H1 (cell line): ENCODE data around the gene SMIM38. TPM values are rescaled to one million over a fixed set of nuclear protein-coding genes. Genes with fewer than 3 reads are reported as not detected.

Experiments
- CTCF ChIA-PET: fragments of 300-600 bp; sonication (Branson Sonifier 250); formaldehyde crosslinking; loops from one replicate; lab custom pipeline; 2021; ENCODE audit not compliant: partially characterized antibody; lab: Charles Lee
- POLR2A ChIA-PET: fragments of 300-600 bp; sonication (Branson Sonifier 250); formaldehyde crosslinking; loops from one replicate; lab custom pipeline; 2021; ENCODE audit warnings: inconsistent platforms; ENCODE audit not compliant: partially characterized antibody; lab: Charles Lee
- DNase-seq, 2 experiments: peaks; one replicate each; pipeline versions ENCODE4 v3.0.0 to v3.0.0-alpha.2; 2010 to 2022; ENCODE audit warnings: low spot score in 2 of 2, low read depth in 1 of 2, mixed read lengths in 1 of 2
- FAIRE-seq: peaks from 2 replicates; lab custom pipeline; 2011; peaks lifted over from hg19 to GRCh38; lab: Jason Lieb, UNC
- H2AFZ ChIP-seq: 2 replicates; pipeline ENCODE4 v1.8.1; 2012; ENCODE audit warnings: low read length, inconsistent platforms
- H2AK5ac ChIP-seq: 2 replicates; pipeline ENCODE4 v1.6.1; 2013; ENCODE audit warnings: low read depth, low read length
- H2BK120ac ChIP-seq: replicated peaks from 2 replicates; pipeline ENCODE3; 2013; ENCODE audit warnings: low read depth, low read length, inconsistent platforms
- H2BK12ac ChIP-seq: 2 replicates; pipeline ENCODE4 v1.6.1; 2013; ENCODE audit warnings: low read depth, low read length
- H2BK15ac ChIP-seq: 2 replicates; pipeline ENCODE4 v1.6.1; 2013; ENCODE audit warnings: low read length
- H2BK20ac ChIP-seq: 2 replicates; pipeline ENCODE4 v1.6.1; 2013; ENCODE audit warnings: low read length
- H2BK5ac ChIP-seq: 2 replicates; pipeline ENCODE4 v1.6.1; 2013; ENCODE audit warnings: low read depth, low read length
- H3K14ac ChIP-seq: 2 replicates; pipeline ENCODE4 v1.6.1; 2013; ENCODE audit warnings: inconsistent platforms; ENCODE audit not compliant: insufficient read length
- H3K18ac ChIP-seq: 2 replicates; pipeline ENCODE4 v1.6.1; 2013; ENCODE audit warnings: low read length; ENCODE audit errors: extremely low read depth
- H3K23ac ChIP-seq: 2 replicates; pipeline ENCODE4 v1.6.1; 2013; ENCODE audit warnings: inconsistent platforms; ENCODE audit not compliant: insufficient read length
- H3K23me2 ChIP-seq: 2 replicates; pipeline ENCODE4 v1.6.1; 2013; ENCODE audit warnings: low read depth, low read length
- H3K27ac ChIP-seq: 2 replicates; pipeline ENCODE4 v1.6.1; 2011; ENCODE audit warnings: low read depth, low read length, inconsistent platforms
- H3K27me3 ChIP-seq, 4 experiments: replicated peaks in 1 of 4; 1 replicate in 1 of 4; 2 replicates in 3 of 4; pipeline versions ENCODE4 v1.6.1 to v1.8.1; 2011 to 2013; ENCODE audit warnings: low read length in 3 of 4, mild to moderate bottlenecking in 3 of 4, inconsistent platforms in 2 of 4, mixed read lengths in 2 of 4, moderate library complexity in 1 of 4; ENCODE audit not compliant: control insufficient read depth in 3 of 4, insufficient read depth in 3 of 4; ENCODE audit errors: extremely low read depth in 1 of 4
- H3K36me3 ChIP-seq, 4 experiments: 2 replicates each; pipeline versions ENCODE4 v1.6.1 to v1.8.1; 2011 to 2013; ENCODE audit warnings: mild to moderate bottlenecking in 4 of 4, low read length in 3 of 4, moderate library complexity in 2 of 4, control low read depth in 1 of 4, inconsistent platforms in 1 of 4; ENCODE audit not compliant: insufficient read depth in 4 of 4, control insufficient read depth in 2 of 4
- H3K4ac ChIP-seq: replicated peaks from 2 replicates; pipeline ENCODE3; 2013; ENCODE audit warnings: low read length, low read depth, mixed read lengths, inconsistent platforms; ENCODE audit not compliant: insufficient read length
- H3K4me1 ChIP-seq, 4 experiments: replicated peaks in 1 of 4; 1 replicate in 1 of 4; 2 replicates in 3 of 4; pipeline versions ENCODE4 v1.6.1 to v1.8.1; 2011 to 2013; ENCODE audit warnings: low read length in 3 of 4, inconsistent platforms in 2 of 4, mixed read lengths in 1 of 4; ENCODE audit not compliant: insufficient read depth in 4 of 4, control insufficient read depth in 3 of 4
- H3K4me2 ChIP-seq, 2 experiments: 2 replicates each; pipeline versions ENCODE4 v1.6.1 to v1.8.1; 2011 to 2013; ENCODE audit warnings: low read depth in 2 of 2, low read length in 2 of 2, control low read depth in 1 of 2, inconsistent platforms in 1 of 2, mild to moderate bottlenecking in 1 of 2; ENCODE audit not compliant: insufficient read depth in 1 of 2
- H3K4me3 ChIP-seq, 4 experiments: fragments of 200-600, 300-600 bp in 1 of 4; sonication (generic), shearing (Covaris generic), sonication (Bioruptor Twin) in 1 of 4; 2 replicates each; pipeline versions ENCODE4 v1.5.1 to v1.8.1; 2011 to 2016; ENCODE audit warnings: low read length in 4 of 4, low read depth in 3 of 4, control low read depth in 2 of 4, inconsistent platforms in 2 of 4, mild to moderate bottlenecking in 2 of 4, mixed read lengths in 1 of 4, moderate library complexity in 1 of 4; ENCODE audit not compliant: insufficient read depth in 2 of 4; ENCODE audit errors: extremely low read depth in 1 of 4
- H3K56ac ChIP-seq: replicated peaks from 2 replicates; pipeline ENCODE3; 2013; ENCODE audit warnings: low read depth, mild to moderate bottlenecking, mixed read lengths, low read length, inconsistent platforms; ENCODE audit not compliant: insufficient read length
- H3K79me1 ChIP-seq: 2 replicates; pipeline ENCODE4 v1.6.1; 2013; ENCODE audit warnings: low read depth, low read length, control low read depth
- H3K79me2 ChIP-seq, 2 experiments: 2 replicates each; pipeline versions ENCODE4 v1.6.1 to v1.8.1; 2012 to 2013; ENCODE audit warnings: low read length in 2 of 2, mild to moderate bottlenecking in 2 of 2, inconsistent platforms in 1 of 2; ENCODE audit not compliant: insufficient read depth in 2 of 2, control insufficient read depth in 1 of 2
- H3K9ac ChIP-seq, 4 experiments: replicated peaks in 1 of 4; 1 replicate in 1 of 4; 2 replicates in 3 of 4; pipeline versions ENCODE4 v1.6.1 to v1.8.1; 2011 to 2013; ENCODE audit warnings: low read depth in 3 of 4, low read length in 3 of 4, control low read depth in 2 of 4, mild to moderate bottlenecking in 2 of 4, moderate library complexity in 2 of 4, inconsistent platforms in 1 of 4; ENCODE audit errors: extremely low read depth in 1 of 4
- H3K9me3 ChIP-seq, 2 experiments: 2 replicates each; pipeline versions ENCODE4 v1.6.1 to v1.8.1; 2012 to 2013; ENCODE audit warnings: mild to moderate bottlenecking in 2 of 2, moderate library complexity in 2 of 2, control low read depth in 1 of 2, inconsistent platforms in 1 of 2, low read depth in 1 of 2, low read length in 1 of 2, mixed read lengths in 1 of 2; ENCODE audit not compliant: insufficient read depth in 2 of 2
- H4K20me1 ChIP-seq, 2 experiments: replicated peaks in 1 of 2; 2 replicates each; pipeline versions ENCODE3 to v1.8.1; 2011 to 2013; ENCODE audit warnings: inconsistent platforms in 2 of 2, low read length in 2 of 2, mild to moderate bottlenecking in 1 of 2; ENCODE audit not compliant: insufficient read depth in 2 of 2, control insufficient read depth in 1 of 2
- H4K5ac ChIP-seq: 2 replicates; pipeline ENCODE4 v1.6.1; 2013; ENCODE audit warnings: low read length, low read depth, mixed read lengths, inconsistent platforms; ENCODE audit not compliant: insufficient read length
- H4K8ac ChIP-seq: 2 replicates; pipeline ENCODE4 v1.8.0; 2013; ENCODE audit warnings: mild to moderate bottlenecking, moderate library complexity, low read length, inconsistent platforms; ENCODE audit not compliant: insufficient read depth; ENCODE audit errors: extremely low read depth
- H4K91ac ChIP-seq: replicated peaks from 2 replicates; pipeline ENCODE3; 2013; ENCODE audit warnings: low read length, mixed read lengths, inconsistent platforms; ENCODE audit not compliant: insufficient read length
- ATF2 ChIP-seq: IDR thresholded peaks from 2 replicates; pipeline ENCODE4 v1.6.1; 2012; ENCODE audit warnings: low read length, inconsistent platforms
- CEBPB ChIP-seq: IDR thresholded peaks from 2 replicates; pipeline ENCODE4 v1.6.1; 2012; ENCODE audit warnings: low read depth, low read length
- GABPA ChIP-seq: IDR thresholded peaks from 2 replicates; pipeline ENCODE4 v1.6.1; 2011; ENCODE audit warnings: mild to moderate bottlenecking, low read length, moderate library complexity, borderline replicate concordance; ENCODE audit not compliant: insufficient read depth
- GTF2F1 ChIP-seq: IDR thresholded peaks from 2 replicates; pipeline ENCODE4 v1.6.1; 2012; ENCODE audit warnings: low read depth, low read length, improper control_type of control experiment, borderline replicate concordance
- HDAC2 ChIP-seq, 2 experiments: fragments of 300-600 bp in 1 of 2; sonication (generic) in 1 of 2; IDR thresholded peaks; 2 replicates each; pipeline ENCODE4 v1.6.1; 2011 to 2012; ENCODE audit warnings: low read depth in 2 of 2, low read length in 2 of 2, mild to moderate bottlenecking in 2 of 2, moderate library complexity in 2 of 2, borderline replicate concordance in 1 of 2, inconsistent platforms in 1 of 2
- JUND ChIP-seq: IDR thresholded peaks from 2 replicates; pipeline ENCODE4 v1.6.1; 2011; ENCODE audit warnings: mild to moderate bottlenecking, improper control_type of control experiment, low read length
- KDM1A ChIP-seq: fragments of 200-600, 300-600 bp; sonication (generic); IDR thresholded peaks from 2 replicates; pipeline ENCODE4 v1.7.1; 2016; ENCODE audit warnings: mild to moderate bottlenecking, low read length, borderline replicate concordance
- POLR2AphosphoS5 ChIP-seq: IDR thresholded peaks from 2 replicates; pipeline ENCODE4 v1.6.1; 2011; ENCODE audit warnings: low read depth, low read length
- RAD21 ChIP-seq, 2 experiments: IDR thresholded peaks in 1 of 2; conservative IDR thresholded peaks in 1 of 2; 2 replicates each; pipeline ENCODE4 v1.6.1; 2011; ENCODE audit warnings: low read depth in 2 of 2, low read length in 2 of 2, improper control_type of control experiment in 1 of 2, inconsistent platforms in 1 of 2, mild to moderate bottlenecking in 1 of 2, moderate library complexity in 1 of 2
- SUZ12 ChIP-seq: fragments of 200-600 bp; sonication (generic); IDR thresholded peaks from 2 replicates; pipeline ENCODE4 v1.6.1; 2012; ENCODE audit warnings: mild to moderate bottlenecking, inconsistent platforms, low read length, moderate library complexity, mixed read lengths
- WGBS, 2 experiments: shearing (Covaris generic) in 1 of 2; methylation state at CpG; one replicate each; pipeline versions ENCODE4 v1.1.6 to v1.1.7; 2013 to 2015; ENCODE audit warnings: low lambda C conversion rate in 2 of 2, mixed read lengths in 2 of 2, inconsistent platforms in 1 of 2, low coverage in 1 of 2, missing lambda C conversion rate in 1 of 2; ENCODE audit not compliant: insufficient replicate concordance in 2 of 2, insufficient coverage in 1 of 2, insufficient read length in 1 of 2; ENCODE audit errors: extremely low coverage in 1 of 2, missing lambda C conversion rate in 1 of 2; 5-methylcytosine and 5-hydroxymethylcytosine counted together
- polyA plus RNA-seq, 7 experiments: library from polyadenylated mRNA; depleted of rRNA in 3 of 7; stranded (reverse) in 5 of 7; unstranded in 2 of 7; fragments of >200 nt in 5 of 7; fragments of 200-250 nt in 2 of 7; gene quantifications; 1 replicate in 5 of 7; 2 replicates in 1 of 7; 4 replicates in 1 of 7; pipeline versions ENCODE4 v1.2.1 to v1.2.3, GENCODE V29; 2011 to 2013; ENCODE audit warnings: missing spikeins in 2 of 7, mixed read lengths in 2 of 7
- total RNA-seq: library from RNA; stranded (reverse); fragmentation: NEBNext Ultra II Directional; extraction: Animal tissue kit (Norgen Biotek cat#: 25700); gene quantifications from 2 replicates; pipeline ENCODE4 v1.2.1, GENCODE V29; 2021
- TF ChIP-seq, protein P1 (sequence below): IDR thresholded peaks from 2 replicates; pipeline ENCODE4 v1.6.1; 2011; ENCODE audit warnings: low read length, improper control_type of control experiment

SMIM38 gene
- total and polyA plus RNA-seq, 2 of the 8 experiments (the other 6 are each of a cell fraction or from before 2014, with no cell fraction given) = 0.17 to 0.20 TPM

- H3K56ac ChIP-seq = no peak overlapping the region
- H3K27ac ChIP-seq = no peak overlapping the region
- no peak overlapping the region for H3K18ac ChIP-seq
- no peak overlapping the region for H4K91ac ChIP-seq
- H3K14ac ChIP-seq = no peak overlapping the region
- ChIA-PET CTCF (interaction anchor here (1.1 to 1.2 kb wide), 2 partner anchors 43 to 137 kb away, joined by 3 to 4 read pairs; no protein-coding TSS in a partner anchor), POLR2A (no interaction called here)
- no peaks in the 10 kb centered on the region for H3K79me1 ChIP-seq
- 94% methylated on average over 8 of the region's 9 CpGs; no CpG with 5 or more reads in 1 of the 2 experiments for WGBS, 2 experiments
- H2AFZ ChIP-seq = no peak overlapping the region
- H4K20me1 ChIP-seq = no peaks in the 10 kb centered on the region
- no peak overlapping the region for H2BK120ac ChIP-seq
- H2BK15ac ChIP-seq = no peak overlapping the region
- H2BK5ac ChIP-seq = no peak overlapping the region
- no peak overlapping the region for H3K9ac ChIP-seq
- no peak overlapping the region for H4K5ac ChIP-seq
- H3K27me3 ChIP-seq = no peaks in the 10 kb centered on the region
- H2BK20ac ChIP-seq = no peak overlapping the region
- no peaks in the 10 kb centered on the region for H3K23me2 ChIP-seq
- H3K4me2 ChIP-seq = no peak overlapping the region
- no peak overlapping the region for H3K23ac ChIP-seq
- H2BK12ac ChIP-seq = no peak overlapping the region
- peaks cover 13 to 16% of the 10 kb centered on the region in 2 experiments; a peak in 3 of 4 replicates for H3K9me3 ChIP-seq
- H4K8ac ChIP-seq = no peak overlapping the region; the same call in 1 of the 2 replicates
- FAIRE-seq = no peak
- H3K4me3 ChIP-seq = no peak overlapping the region
- no peaks in the 10 kb centered on the region for H3K36me3 ChIP-seq
- no peak overlapping the region for H2AK5ac ChIP-seq
- no peak overlapping the region for H3K4ac ChIP-seq
- H3K4me1 ChIP-seq = peaks cover 0 to 10% (median 5%) of the 10 kb centered on the region in 4 experiments
- H3K79me2 ChIP-seq = no peaks in the 10 kb centered on the region
- no peak for DNase-seq
- TF ChIP-seq, protein P1, sequence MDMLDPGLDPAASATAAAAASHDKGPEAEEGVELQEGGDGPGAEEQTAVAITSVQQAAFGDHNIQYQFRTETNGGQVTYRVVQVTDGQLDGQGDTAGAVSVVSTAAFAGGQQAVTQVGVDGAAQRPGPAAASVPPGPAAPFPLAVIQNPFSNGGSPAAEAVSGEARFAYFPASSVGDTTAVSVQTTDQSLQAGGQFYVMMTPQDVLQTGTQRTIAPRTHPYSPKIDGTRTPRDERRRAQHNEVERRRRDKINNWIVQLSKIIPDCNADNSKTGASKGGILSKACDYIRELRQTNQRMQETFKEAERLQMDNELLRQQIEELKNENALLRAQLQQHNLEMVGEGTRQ = no peak
- no peak for TF ChIP-seq KDM1A
- no peak for TF ChIP-seq POLR2AphosphoS5
- TF ChIP-seq ATF2 = no peak
- TF ChIP-seq JUND = no peak
- TF ChIP-seq HDAC2 (IDR thresholded peaks at IDR 0.05; ENCODE audit: borderline replicate concordance in 1 of 2, low read depth in 2 of 2, low read length in 2 of 2) = no peak
- no peak for TF ChIP-seq GABPA
- no peak for TF ChIP-seq GTF2F1
- TF ChIP-seq SUZ12 = no peak
- no peak for TF ChIP-seq RAD21 (IDR thresholded peaks at IDR 0.05 in 1 of 2, conservative IDR thresholded peaks at IDR 0.05 in 1 of 2; ENCODE audit: low read depth in 2 of 2, low read length in 2 of 2)
- no peak for TF ChIP-seq CEBPB
These were observed 6.9 kb upstream of the SMIM38 start for GRCh38 chr11:69148806-69149205.
